Activated T-helper 1 cell treated with anti-CD3 and anti-CD28 coated beads, Interleukin-12 subunit alpha, Interleukin-12 subunit beta, Interleukin-2, Interleukin-4 antibody, amounts not matched to agents 30 ng/mL and 10 ng/mL and 1 ng/mL, durations not matched to agents 14 hours and 24 hours and 36 hours (primary cell): Measurements from ENCODE around the gene OR4B1. TPM values are rescaled to one million over a fixed set of nuclear protein-coding genes. Genes with fewer than 3 reads are reported as not detected.
"Not testable (repeated sequence)": the region's sequence is repeated elsewhere in the genome, so short reads cannot be mapped to it uniquely, and the experiment has no call there.

Source experiments
- DNase-seq: peaks from one replicate; pipeline ENCODE4 v3.0.0; 2021; ENCODE audit warnings: low spot score
- H3K27ac Mint-ChIP-seq: one replicate; pipeline ENCODE4 v1.8.0; 2021; ENCODE audit warnings: mild to moderate bottlenecking, mixed read lengths
- H3K27me3 Mint-ChIP-seq: one replicate; pipeline ENCODE4 v1.8.0; 2022; ENCODE audit warnings: mild to moderate bottlenecking, moderate library complexity, mixed read lengths; ENCODE audit not compliant: insufficient read depth
- H3K36me3 Mint-ChIP-seq: one replicate; pipeline ENCODE4 v1.8.0; 2021; ENCODE audit warnings: low read depth, mixed read lengths
- H3K4me1 Mint-ChIP-seq: one replicate; pipeline ENCODE4 v1.8.0; 2021; ENCODE audit warnings: low read depth, mixed read lengths
- H3K4me3 Mint-ChIP-seq: one replicate; pipeline ENCODE4 v1.8.0; 2021; ENCODE audit warnings: mild to moderate bottlenecking, moderate library complexity, mixed read lengths
- H3K9me3 Mint-ChIP-seq: one replicate; pipeline ENCODE4 v1.8.0; 2021; ENCODE audit warnings: mixed read lengths
- intact Hi-C: fragments of 100-400 bp; cut with micrococcal nuclease; formaldehyde crosslinking; loops from one replicate; pipeline ENCODE4 v1.15.1; 2024
- total RNA-seq: library from RNA; stranded (reverse); gene quantifications from 2 replicates; pipeline ENCODE4 v1.2.3, GENCODE V29; 2022

Gene OR4B1
- total RNA-seq, result not detected in 2 replicates

- Mint-ChIP-seq H3K36me3 (no peaks in the 10 kb centered on the region), H3K27ac (no peak within 1 kb of the TSS), H3K4me3 (no peak within 1 kb of the TSS), H3K9me3 (no peaks in the 10 kb centered on the region), H3K27me3 (peaks cover 2% of the 10 kb centered on the region), H3K4me1 (no peaks in the 10 kb centered on the region)
- intact Hi-C loops, result no loop called here
- DNase-seq, result no peak
Measured at GRCh38 chr11:48216510-48216909, at the start of gene OR4B1. OR4B1 (plus strand) TSS chr11:48216810; CDS start chr11:48216810, 0 bp downstream.

GRCh38 chr11:48167380-48167779, 49.2 kb upstream of the OR4B1 start:
- no peaks in the 10 kb centered on the region for H3K27me3 Mint-ChIP-seq
- H3K9me3 Mint-ChIP-seq, result no peaks in the 10 kb centered on the region
- H3K36me3 Mint-ChIP-seq, result peaks cover 46% of the 10 kb centered on the region
- intact Hi-C loops, result no loop called here
- H3K27ac Mint-ChIP-seq, result no peak overlapping the region
- H3K4me1 Mint-ChIP-seq, result peaks cover 19% of the 10 kb centered on the region
- DNase-seq, result no peak
- no peak overlapping the region for H3K4me3 Mint-ChIP-seq

GRCh38 chr11:48168815-48169214, 47.8 kb upstream of the OR4B1 start:
- Mint-ChIP-seq H3K9me3 (no peaks in the 10 kb centered on the region), H3K27me3 (no peaks in the 10 kb centered on the region), H3K27ac (no peak overlapping the region), H3K36me3 (peaks cover 40% of the 10 kb centered on the region), H3K4me3 (no peak overlapping the region), H3K4me1 (peaks cover 19% of the 10 kb centered on the region)
- intact Hi-C loops, result no loop called here
- no peak for DNase-seq

GRCh38 chr11:48169259-48169658, 47.4 kb upstream of the OR4B1 start:
- H3K4me1 Mint-ChIP-seq, result peaks cover 19% of the 10 kb centered on the region
- no peaks in the 10 kb centered on the region for H3K27me3 Mint-ChIP-seq
- no peak for DNase-seq
- no peak overlapping the region for H3K27ac Mint-ChIP-seq
- intact Hi-C loops, result no loop called here
- peaks cover 36% of the 10 kb centered on the region for H3K36me3 Mint-ChIP-seq
- no peaks in the 10 kb centered on the region for H3K9me3 Mint-ChIP-seq
- no peak overlapping the region for H3K4me3 Mint-ChIP-seq

- H3K4me3 Mint-ChIP-seq, result no peak overlapping the region
- intact Hi-C loops, result loop anchor here (10.0 kb wide), 3 partner anchors 695 to 1825 kb away; no protein-coding TSS in a partner anchor
- no peaks in the 10 kb centered on the region for H3K27me3 Mint-ChIP-seq
- H3K9me3 Mint-ChIP-seq, result no peaks in the 10 kb centered on the region
- H3K36me3 Mint-ChIP-seq, result peaks cover 35% of the 10 kb centered on the region
- no peak for DNase-seq
- peaks cover 19% of the 10 kb centered on the region for H3K4me1 Mint-ChIP-seq
- no peak overlapping the region for H3K27ac Mint-ChIP-seq
Measured at GRCh38 chr11:48169717-48170116, 46.9 kb upstream of the OR4B1 start.

GRCh38 chr11:48170241-48171233, 46.1 kb upstream of the OR4B1 start:
- DNase-seq, result no peak
- Mint-ChIP-seq H3K4me3 (no peak overlapping the region), H3K4me1 (peaks cover 23% of the 10 kb centered on the region), H3K9me3 (no peaks in the 10 kb centered on the region), H3K27ac (no peak overlapping the region), H3K36me3 (peaks cover 28% of the 10 kb centered on the region), H3K27me3 (no peaks in the 10 kb centered on the region)
- intact Hi-C loops, result loop anchor here (10.0 kb wide), 3 partner anchors 694 to 1824 kb away; no protein-coding TSS in a partner anchor

GRCh38 chr11:48172818-48173609, 43.6 kb upstream of the OR4B1 start:
- Mint-ChIP-seq H3K27me3 (no peaks in the 10 kb centered on the region), H3K9me3 (no peaks in the 10 kb centered on the region)

GRCh38 chr11:48177661-48178060, 38.9 kb upstream of the OR4B1 start:
- intact Hi-C loops, result loop anchor here (10.0 kb wide), 3 partner anchors 687 to 1817 kb away; no protein-coding TSS in a partner anchor
- H3K4me3 Mint-ChIP-seq, result no peak overlapping the region
- peaks cover 3% of the 10 kb centered on the region for H3K36me3 Mint-ChIP-seq

More at GRCh38 chr11:48172818-48173609, 43.6 kb upstream of the OR4B1 start:
- Mint-ChIP-seq H3K4me3 (no peak overlapping the region), H3K4me1 (peaks cover 25% of the 10 kb centered on the region), H3K27ac (no peak overlapping the region), H3K36me3 (peaks cover 12% of the 10 kb centered on the region)
- peak; percentile 31 for DNase-seq
- intact Hi-C loops, result loop anchor here (1.0 to 10.0 kb wide), 4 partner anchors 134 to 1822 kb away; no protein-coding TSS in a partner anchor

GRCh38 chr11:48180627-48181026, 36.0 kb upstream of the OR4B1 start:
- H3K27ac Mint-ChIP-seq, result no peak overlapping the region
- no peak overlapping the region for H3K4me3 Mint-ChIP-seq
- peaks cover under 1% of the 10 kb centered on the region for H3K4me1 Mint-ChIP-seq
- intact Hi-C loops, result no loop called here
- no peaks in the 10 kb centered on the region for H3K36me3 Mint-ChIP-seq
- peaks cover 4% of the 10 kb centered on the region for H3K9me3 Mint-ChIP-seq
- DNase-seq, result no peak
- no peaks in the 10 kb centered on the region for H3K27me3 Mint-ChIP-seq

More at GRCh38 chr11:48177661-48178060, 38.9 kb upstream of the OR4B1 start:
- Mint-ChIP-seq H3K4me1 (peaks cover 6% of the 10 kb centered on the region), H3K27ac (no peak overlapping the region), H3K27me3 (no peaks in the 10 kb centered on the region), H3K9me3 (no peaks in the 10 kb centered on the region)
- no peak for DNase-seq

- intact Hi-C loops, result no loop called here
- Mint-ChIP-seq H3K27ac (no peak overlapping the region), H3K4me1 (no peaks in the 10 kb centered on the region), H3K4me3 (no peak overlapping the region), H3K27me3 (no peaks in the 10 kb centered on the region), H3K9me3 (peaks cover 9% of the 10 kb centered on the region), H3K36me3 (no peaks in the 10 kb centered on the region)
- no peak for DNase-seq
Measured at GRCh38 chr11:48182860-48183526, 33.6 kb upstream of the OR4B1 start.

- Mint-ChIP-seq H3K9me3 (peaks cover 23% of the 10 kb centered on the region), H3K27me3 (no peaks in the 10 kb centered on the region), H3K27ac (no peak overlapping the region), H3K36me3 (peaks cover 1% of the 10 kb centered on the region), H3K4me1 (no peaks in the 10 kb centered on the region), H3K4me3 (no peak overlapping the region)
- intact Hi-C loops, result no loop called here
- DNase-seq, result no peak
Measured at GRCh38 chr11:48184452-48184851, 32.2 kb upstream of the OR4B1 start.

- intact Hi-C loops, H3K27me3 Mint-ChIP-seq, H3K36me3 Mint-ChIP-seq: not testable (repeated sequence)
- peak; percentile 22 for DNase-seq
- Mint-ChIP-seq H3K4me3 (peak overlapping the region; percentile 71), H3K9me3 (peaks cover 35% of the 10 kb centered on the region), H3K4me1 (peaks cover 25% of the 10 kb centered on the region), H3K27ac (peak overlapping the region; percentile 75)
Measured at GRCh38 chr11:48190906-48191654, 25.5 kb upstream of the OR4B1 start.
